Panc1 (cell line): ENCODE results near the gene ZDHHC1. TPM values are rescaled to one million over a fixed set of nuclear protein-coding genes. Genes with fewer than 3 reads are reported as not detected.

ENCODE experiments used
- ATAC-seq: fragments of 200-7000 bp; cut with Tn5 transposase; 2 replicates; pipeline ENCODE4 v1.9.1; 2020; ENCODE audit warnings: mild to moderate bottlenecking, moderate library complexity
- BruUV-seq: library from RNA; stranded (reverse); fragments of 400-500 nt; replicated peaks from 2 replicates; lab custom pipeline; 2021; lab: Mats Ljungman, UMichigan
- CTCF ChIA-PET: fragments of 300-600 bp; sonication (Branson Sonifier 250); formaldehyde crosslinking; loops from one replicate; lab custom pipeline; 2022; ENCODE audit warnings: antibody characterized with exemption; lab: Charles Lee
- POLR2A ChIA-PET: fragments of 300-600 bp; sonication (Branson Sonifier 250); formaldehyde crosslinking; loops from one replicate; lab custom pipeline; 2022; ENCODE audit warnings: antibody characterized with exemption; lab: Charles Lee
- DNase-seq: peaks from one replicate; pipeline ENCODE4 v3.0.0-alpha.2; 2010; ENCODE audit warnings: low read depth, low spot score
- H3K27ac ChIP-seq: 2 replicates; pipeline ENCODE4 v1.5.1; 2011; ENCODE audit warnings: mild to moderate bottlenecking, low read length, inconsistent platforms
- H3K27me3 ChIP-seq: fragments of 200-500 bp; sonication (Bioruptor generic); 2 replicates; pipeline ENCODE4 v1.6.0; 2014; ENCODE audit warnings: low read length, inconsistent platforms; ENCODE audit not compliant: control insufficient read depth, insufficient read depth
- H3K36me3 ChIP-seq: fragments of 200-500 bp; sonication (Bioruptor generic); 2 replicates; pipeline ENCODE4 v1.5.1; 2014; ENCODE audit warnings: inconsistent platforms, mild to moderate bottlenecking, low read length, moderate library complexity; ENCODE audit not compliant: control insufficient read depth, insufficient read depth
- H3K4me1 ChIP-seq: 2 replicates; pipeline ENCODE4 v1.5.1; 2011; ENCODE audit warnings: inconsistent platforms, mild to moderate bottlenecking, low read length, moderate library complexity; ENCODE audit not compliant: control insufficient read depth, insufficient read depth
- H3K4me3 ChIP-seq, 2 experiments: 2 replicates each; pipeline ENCODE4 v1.5.1; 2011 to 2012; ENCODE audit warnings: low read depth in 2 of 2, low read length in 2 of 2, mild to moderate bottlenecking in 2 of 2, inconsistent platforms in 1 of 2, moderate library complexity in 1 of 2
- H3K9me3 ChIP-seq: fragments of 200-500 bp; sonication (Bioruptor generic); 2 replicates; pipeline ENCODE4 v1.5.1; 2014; ENCODE audit warnings: low read depth, mild to moderate bottlenecking, inconsistent platforms, low read length, moderate library complexity; ENCODE audit not compliant: control insufficient read depth, insufficient read depth
- CTCF ChIP-seq: fragments of 450-650 bp; IDR thresholded peaks from 2 replicates; pipeline ENCODE4 v1.5.1; 2017; ENCODE audit warnings: mild to moderate bottlenecking
- POLR2AphosphoS5 ChIP-seq: IDR thresholded peaks from 2 replicates; pipeline ENCODE4 v1.6.1; 2012; ENCODE audit warnings: mild to moderate bottlenecking, low read depth, low read length, moderate library complexity
- REST ChIP-seq, 2 experiments: IDR thresholded peaks; 2 replicates each; pipeline ENCODE4 v1.6.1; 2011 to 2012; ENCODE audit warnings: low read depth in 2 of 2, control low read depth in 1 of 2, low read length in 1 of 2, mild to moderate bottlenecking in 1 of 2, moderate library complexity in 1 of 2; ENCODE audit not compliant: insufficient read depth in 1 of 2
- SIN3A ChIP-seq: IDR thresholded peaks from 2 replicates; pipeline ENCODE4 v1.6.1; 2012; ENCODE audit warnings: low read depth, mild to moderate bottlenecking, low read length, moderate library complexity, borderline replicate concordance; ENCODE audit not compliant: insufficient read depth
- TCF7L2 ChIP-seq: IDR thresholded peaks from 2 replicates; pipeline ENCODE4 v1.6.1; 2011; ENCODE audit warnings: mild to moderate bottlenecking, low read depth, low read length, inconsistent platforms
- in situ Hi-C: cut with HindIII; loops from 2 replicates; pipeline ENCODE4 v1.10.0; 2016; ENCODE audit warnings: low sequenced_read_pairs, low pct_unique_long_range_greater_than_20kb
- intact Hi-C: fragments of 100-400 bp; cut with micrococcal nuclease; formaldehyde crosslinking; loops from one replicate; pipeline ENCODE4 v1.10.0; 2022; ENCODE audit not compliant: unreplicated experiment
- total RNA-seq: library from RNA; stranded (reverse); gene quantifications from one replicate; pipeline ENCODE4 v1.2.1, GENCODE V29; 2021; ENCODE audit not compliant: unreplicated experiment

Gene ZDHHC1
- total RNA-seq, 1 experiment from 2014 or later, result 7.8 TPM

GRCh38 chr16:67387479-67388079 lies 28.7 kb downstream of the ZDHHC1 start:
- in situ Hi-C loops, result no loop called here
- no peak overlapping the region for H3K4me3 ChIP-seq
- CTCF ChIA-PET, result no interaction called here
- no peak for ATAC-seq
- no peaks in the 10 kb centered on the region for H3K36me3 ChIP-seq
- H3K27me3 ChIP-seq, result no peaks in the 10 kb centered on the region
- intact Hi-C loops, result no loop called here
- POLR2A ChIA-PET, result no interaction called here
- DNase-seq, result no peak
- TF ChIP-seq CTCF (no peak), POLR2AphosphoS5 (no peak), REST (IDR thresholded peaks at IDR 0.05; ENCODE audit: insufficient read depth in 1 of 2, low read depth in 2 of 2, low read length in 1 of 2) (no peak), TCF7L2 (no peak), SIN3A (no peak)
- H3K9me3 ChIP-seq, result no peaks in the 10 kb centered on the region
- no peaks in the 10 kb centered on the region for H3K4me1 ChIP-seq
- BruUV-seq, result no TSS peak
- no peak overlapping the region for H3K27ac ChIP-seq

- no peak for DNase-seq
- BruUV-seq, result no TSS peak
- Histone ChIP-seq H3K9me3 (no peaks in the 10 kb centered on the region), H3K27me3 (no peaks in the 10 kb centered on the region), H3K4me3 (no peak overlapping the region), H3K4me1 (no peaks in the 10 kb centered on the region), H3K27ac (no peak overlapping the region), H3K36me3 (no peaks in the 10 kb centered on the region)
- no peak for ATAC-seq
- no peak for TF ChIP-seq POLR2AphosphoS5
- TF ChIP-seq TCF7L2, result no peak
- TF ChIP-seq SIN3A, result no peak
- no peak for TF ChIP-seq CTCF
- no peak for TF ChIP-seq REST (IDR thresholded peaks at IDR 0.05; ENCODE audit: insufficient read depth in 1 of 2, low read depth in 2 of 2, low read length in 1 of 2)
- intact Hi-C loops (no loop called here), in situ Hi-C loops (no loop called here)
- ChIA-PET CTCF (interaction anchor here (0.6 kb wide), 1 partner anchor 190 kb away, joined by 5 read pairs; no protein-coding TSS in a partner anchor), POLR2A (no interaction called here)
Measured at GRCh38 chr16:67386861-67387455, 29.3 kb downstream of the ZDHHC1 start.
